Panc1 (cell line): Measurements from ENCODE around the gene SLC27A2. TPM values are rescaled to one million over a fixed set of nuclear protein-coding genes. Genes with fewer than 3 reads are reported as not detected.

Source experiments
- ATAC-seq: fragments of 200-7000 bp; cut with Tn5 transposase; 2 replicates; pipeline ENCODE4 v1.9.1; 2020; ENCODE audit warnings: mild to moderate bottlenecking, moderate library complexity
- BruUV-seq: library from RNA; stranded (reverse); fragments of 400-500 nt; replicated peaks from 2 replicates; lab custom pipeline; 2021; lab: Mats Ljungman, UMichigan
- CTCF ChIA-PET: fragments of 300-600 bp; sonication (Branson Sonifier 250); formaldehyde crosslinking; loops from one replicate; lab custom pipeline; 2022; ENCODE audit warnings: antibody characterized with exemption; lab: Charles Lee
- POLR2A ChIA-PET: fragments of 300-600 bp; sonication (Branson Sonifier 250); formaldehyde crosslinking; loops from one replicate; lab custom pipeline; 2022; ENCODE audit warnings: antibody characterized with exemption; lab: Charles Lee
- DNase-seq: peaks from one replicate; pipeline ENCODE4 v3.0.0-alpha.2; 2010; ENCODE audit warnings: low read depth, low spot score
- H3K27ac ChIP-seq: 2 replicates; pipeline ENCODE4 v1.5.1; 2011; ENCODE audit warnings: mild to moderate bottlenecking, low read length, inconsistent platforms
- H3K27me3 ChIP-seq: fragments of 200-500 bp; sonication (Bioruptor generic); 2 replicates; pipeline ENCODE4 v1.6.0; 2014; ENCODE audit warnings: low read length, inconsistent platforms; ENCODE audit not compliant: control insufficient read depth, insufficient read depth
- H3K36me3 ChIP-seq: fragments of 200-500 bp; sonication (Bioruptor generic); 2 replicates; pipeline ENCODE4 v1.5.1; 2014; ENCODE audit warnings: inconsistent platforms, mild to moderate bottlenecking, low read length, moderate library complexity; ENCODE audit not compliant: control insufficient read depth, insufficient read depth
- H3K4me1 ChIP-seq: 2 replicates; pipeline ENCODE4 v1.5.1; 2011; ENCODE audit warnings: inconsistent platforms, mild to moderate bottlenecking, low read length, moderate library complexity; ENCODE audit not compliant: control insufficient read depth, insufficient read depth
- H3K4me3 ChIP-seq, 2 experiments: 2 replicates each; pipeline ENCODE4 v1.5.1; 2011 to 2012; ENCODE audit warnings: low read depth in 2 of 2, low read length in 2 of 2, mild to moderate bottlenecking in 2 of 2, inconsistent platforms in 1 of 2, moderate library complexity in 1 of 2
- H3K9me3 ChIP-seq: fragments of 200-500 bp; sonication (Bioruptor generic); 2 replicates; pipeline ENCODE4 v1.5.1; 2014; ENCODE audit warnings: low read depth, mild to moderate bottlenecking, inconsistent platforms, low read length, moderate library complexity; ENCODE audit not compliant: control insufficient read depth, insufficient read depth
- POLR2AphosphoS5 ChIP-seq: IDR thresholded peaks from 2 replicates; pipeline ENCODE4 v1.6.1; 2012; ENCODE audit warnings: mild to moderate bottlenecking, low read depth, low read length, moderate library complexity
- SIN3A ChIP-seq: IDR thresholded peaks from 2 replicates; pipeline ENCODE4 v1.6.1; 2012; ENCODE audit warnings: low read depth, mild to moderate bottlenecking, low read length, moderate library complexity, borderline replicate concordance; ENCODE audit not compliant: insufficient read depth
- TCF7L2 ChIP-seq: IDR thresholded peaks from 2 replicates; pipeline ENCODE4 v1.6.1; 2011; ENCODE audit warnings: mild to moderate bottlenecking, low read depth, low read length, inconsistent platforms
- in situ Hi-C: cut with HindIII; loops from 2 replicates; pipeline ENCODE4 v1.10.0; 2016; ENCODE audit warnings: low sequenced_read_pairs, low pct_unique_long_range_greater_than_20kb
- intact Hi-C: fragments of 100-400 bp; cut with micrococcal nuclease; formaldehyde crosslinking; loops from one replicate; pipeline ENCODE4 v1.10.0; 2022; ENCODE audit not compliant: unreplicated experiment
- total RNA-seq: library from RNA; stranded (reverse); gene quantifications from one replicate; pipeline ENCODE4 v1.2.1, GENCODE V29; 2021; ENCODE audit not compliant: unreplicated experiment
- TF ChIP-seq, protein P1 (sequence below): fragments of 450-650 bp; IDR thresholded peaks from 2 replicates; pipeline ENCODE4 v1.5.1; 2017; ENCODE audit warnings: mild to moderate bottlenecking
- TF ChIP-seq, protein P2 (sequence below), 2 experiments: IDR thresholded peaks; 2 replicates each; pipeline ENCODE4 v1.6.1; 2011 to 2012; ENCODE audit warnings: low read depth in 2 of 2, control low read depth in 1 of 2, low read length in 1 of 2, mild to moderate bottlenecking in 1 of 2, moderate library complexity in 1 of 2; ENCODE audit not compliant: insufficient read depth in 1 of 2

The SLC27A2 gene
- total RNA-seq, 1 experiment from 2014 or later, result 0.18 TPM

DNA sequence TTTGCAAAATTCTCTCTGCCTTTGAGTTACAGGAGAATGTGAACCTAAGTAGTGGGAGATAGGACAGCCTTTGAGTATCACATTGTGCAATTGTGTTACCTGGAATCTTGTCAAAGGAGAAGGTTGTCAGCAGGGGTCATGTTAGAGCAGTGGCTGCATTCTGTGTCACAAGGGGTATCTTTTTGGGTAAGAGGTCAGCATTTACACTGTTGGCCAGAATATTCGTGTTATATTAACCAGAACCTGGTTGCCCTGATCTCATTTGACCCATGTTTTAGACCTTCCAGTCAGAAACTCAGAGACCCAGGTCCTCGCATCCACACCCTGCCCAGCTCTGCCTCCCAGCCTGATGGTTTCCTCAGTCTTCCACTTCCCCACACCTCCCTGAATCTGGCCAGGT, 56.3 kb downstream of the SLC27A2 start:
- ATAC-seq (no peak), DNase-seq (no peak)
- TF ChIP-seq SIN3A, result no peak
- no peak for TF ChIP-seq TCF7L2
- TF ChIP-seq POLR2AphosphoS5, result no peak
- TF ChIP-seq, protein P1, sequence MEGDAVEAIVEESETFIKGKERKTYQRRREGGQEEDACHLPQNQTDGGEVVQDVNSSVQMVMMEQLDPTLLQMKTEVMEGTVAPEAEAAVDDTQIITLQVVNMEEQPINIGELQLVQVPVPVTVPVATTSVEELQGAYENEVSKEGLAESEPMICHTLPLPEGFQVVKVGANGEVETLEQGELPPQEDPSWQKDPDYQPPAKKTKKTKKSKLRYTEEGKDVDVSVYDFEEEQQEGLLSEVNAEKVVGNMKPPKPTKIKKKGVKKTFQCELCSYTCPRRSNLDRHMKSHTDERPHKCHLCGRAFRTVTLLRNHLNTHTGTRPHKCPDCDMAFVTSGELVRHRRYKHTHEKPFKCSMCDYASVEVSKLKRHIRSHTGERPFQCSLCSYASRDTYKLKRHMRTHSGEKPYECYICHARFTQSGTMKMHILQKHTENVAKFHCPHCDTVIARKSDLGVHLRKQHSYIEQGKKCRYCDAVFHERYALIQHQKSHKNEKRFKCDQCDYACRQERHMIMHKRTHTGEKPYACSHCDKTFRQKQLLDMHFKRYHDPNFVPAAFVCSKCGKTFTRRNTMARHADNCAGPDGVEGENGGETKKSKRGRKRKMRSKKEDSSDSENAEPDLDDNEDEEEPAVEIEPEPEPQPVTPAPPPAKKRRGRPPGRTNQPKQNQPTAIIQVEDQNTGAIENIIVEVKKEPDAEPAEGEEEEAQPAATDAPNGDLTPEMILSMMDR, result no peak
- TF ChIP-seq, protein P2, sequence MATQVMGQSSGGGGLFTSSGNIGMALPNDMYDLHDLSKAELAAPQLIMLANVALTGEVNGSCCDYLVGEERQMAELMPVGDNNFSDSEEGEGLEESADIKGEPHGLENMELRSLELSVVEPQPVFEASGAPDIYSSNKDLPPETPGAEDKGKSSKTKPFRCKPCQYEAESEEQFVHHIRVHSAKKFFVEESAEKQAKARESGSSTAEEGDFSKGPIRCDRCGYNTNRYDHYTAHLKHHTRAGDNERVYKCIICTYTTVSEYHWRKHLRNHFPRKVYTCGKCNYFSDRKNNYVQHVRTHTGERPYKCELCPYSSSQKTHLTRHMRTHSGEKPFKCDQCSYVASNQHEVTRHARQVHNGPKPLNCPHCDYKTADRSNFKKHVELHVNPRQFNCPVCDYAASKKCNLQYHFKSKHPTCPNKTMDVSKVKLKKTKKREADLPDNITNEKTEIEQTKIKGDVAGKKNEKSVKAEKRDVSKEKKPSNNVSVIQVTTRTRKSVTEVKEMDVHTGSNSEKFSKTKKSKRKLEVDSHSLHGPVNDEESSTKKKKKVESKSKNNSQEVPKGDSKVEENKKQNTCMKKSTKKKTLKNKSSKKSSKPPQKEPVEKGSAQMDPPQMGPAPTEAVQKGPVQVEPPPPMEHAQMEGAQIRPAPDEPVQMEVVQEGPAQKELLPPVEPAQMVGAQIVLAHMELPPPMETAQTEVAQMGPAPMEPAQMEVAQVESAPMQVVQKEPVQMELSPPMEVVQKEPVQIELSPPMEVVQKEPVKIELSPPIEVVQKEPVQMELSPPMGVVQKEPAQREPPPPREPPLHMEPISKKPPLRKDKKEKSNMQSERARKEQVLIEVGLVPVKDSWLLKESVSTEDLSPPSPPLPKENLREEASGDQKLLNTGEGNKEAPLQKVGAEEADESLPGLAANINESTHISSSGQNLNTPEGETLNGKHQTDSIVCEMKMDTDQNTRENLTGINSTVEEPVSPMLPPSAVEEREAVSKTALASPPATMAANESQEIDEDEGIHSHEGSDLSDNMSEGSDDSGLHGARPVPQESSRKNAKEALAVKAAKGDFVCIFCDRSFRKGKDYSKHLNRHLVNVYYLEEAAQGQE (IDR thresholded peaks at IDR 0.05; ENCODE audit: insufficient read depth in 1 of 2, low read depth in 2 of 2, low read length in 1 of 2), result no peak
- Histone ChIP-seq H3K9me3 (no peaks in the 10 kb centered on the region), H3K36me3 (no peaks in the 10 kb centered on the region), H3K4me1 (no peaks in the 10 kb centered on the region), H3K27ac (no peak overlapping the region), H3K27me3 (no peaks in the 10 kb centered on the region), H3K4me3 (no peak overlapping the region)
- no TSS peak for BruUV-seq
- intact Hi-C loops (no loop called here), in situ Hi-C loops (no loop called here)
- POLR2A ChIA-PET, result no interaction called here
- CTCF ChIA-PET, result no interaction called here

DNA sequence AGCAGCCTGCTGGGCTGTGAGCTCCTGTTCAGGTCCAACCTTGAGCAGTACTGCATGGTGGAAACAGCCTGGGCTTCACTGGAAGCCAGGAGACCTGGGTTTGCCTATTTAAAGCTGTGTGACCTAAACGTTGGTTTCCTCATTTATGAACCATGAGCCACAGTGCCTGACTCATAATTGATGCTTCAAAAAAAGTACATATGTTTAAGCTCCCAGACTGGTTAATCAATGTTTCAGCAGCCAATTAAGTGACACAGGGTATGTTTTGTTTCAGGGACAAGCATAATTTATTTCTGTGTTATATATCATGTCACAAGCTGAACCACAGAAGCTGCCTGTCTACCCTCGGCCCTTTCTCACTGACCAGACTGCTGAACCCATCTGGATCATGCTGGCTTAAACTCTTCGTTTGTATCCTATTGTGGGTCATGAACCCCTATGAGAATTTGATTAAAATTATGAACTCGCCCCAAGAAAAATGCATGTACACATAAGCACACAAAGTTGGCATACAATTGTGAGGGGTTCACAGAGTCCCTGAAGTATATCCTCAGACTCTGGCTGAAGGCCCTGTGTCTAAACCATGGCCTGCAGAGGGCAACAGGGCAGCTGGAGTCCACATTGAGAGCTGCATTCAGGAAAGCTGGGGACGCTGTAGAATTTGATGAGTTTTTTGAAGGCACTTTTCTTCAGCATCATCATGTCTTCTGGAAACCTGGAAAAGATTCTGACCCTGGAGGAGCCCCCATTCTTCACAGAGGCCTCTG, 59.9 kb downstream of the SLC27A2 start:
- BruUV-seq, result no TSS peak
- ChIA-PET POLR2A (no interaction called here), CTCF (no interaction called here)
- Histone ChIP-seq H3K4me3 (no peak overlapping the region), H3K4me1 (no peaks in the 10 kb centered on the region), H3K9me3 (no peaks in the 10 kb centered on the region), H3K27me3 (no peaks in the 10 kb centered on the region), H3K27ac (no peak overlapping the region), H3K36me3 (no peaks in the 10 kb centered on the region)
- in situ Hi-C loops (no loop called here), intact Hi-C loops (no loop called here)
- no peak for DNase-seq
- no peak for ATAC-seq
- TF ChIP-seq, protein P1, result 0 out of 2 replicates have a peak, but pooled peaks have one; percentile 12
- no peak for TF ChIP-seq SIN3A
